NCI-H2227 treated with DMSO at 0.1 percent for 48 hours (cell line): ENCODE results near the gene GALR3.

ENCODE experiments used
- DNase-seq: peaks from one replicate; lab custom pipeline; 2025; lab: John Stamatoyannopoulos, UW

GALR3 gene

GRCh38 chr22:37824674-37825641 is 1.8 kb downstream of the GALR3 start:
- DNase-seq = no peak

DNA sequence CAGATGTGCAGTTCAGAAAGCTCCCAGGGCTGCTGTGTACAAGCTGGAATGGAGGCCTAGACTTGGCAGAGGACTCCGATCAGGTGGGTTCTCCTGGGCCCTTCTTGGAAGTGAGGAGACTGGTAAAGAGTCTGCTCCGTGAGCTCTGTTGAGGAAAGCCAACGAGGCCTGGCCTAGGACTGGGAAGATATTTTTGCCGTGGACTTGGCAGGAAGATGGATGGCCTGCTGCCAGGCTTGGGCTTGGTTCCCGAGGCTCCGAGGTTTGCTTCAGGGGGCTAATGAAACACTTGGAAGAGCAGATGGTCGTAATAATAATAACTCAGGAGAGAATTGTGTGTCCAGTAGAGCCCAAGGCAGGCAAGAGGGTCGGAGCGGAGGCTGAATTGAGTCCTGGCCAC is 3.9 kb downstream of the GALR3 start:
- no peak for DNase-seq

DNA sequence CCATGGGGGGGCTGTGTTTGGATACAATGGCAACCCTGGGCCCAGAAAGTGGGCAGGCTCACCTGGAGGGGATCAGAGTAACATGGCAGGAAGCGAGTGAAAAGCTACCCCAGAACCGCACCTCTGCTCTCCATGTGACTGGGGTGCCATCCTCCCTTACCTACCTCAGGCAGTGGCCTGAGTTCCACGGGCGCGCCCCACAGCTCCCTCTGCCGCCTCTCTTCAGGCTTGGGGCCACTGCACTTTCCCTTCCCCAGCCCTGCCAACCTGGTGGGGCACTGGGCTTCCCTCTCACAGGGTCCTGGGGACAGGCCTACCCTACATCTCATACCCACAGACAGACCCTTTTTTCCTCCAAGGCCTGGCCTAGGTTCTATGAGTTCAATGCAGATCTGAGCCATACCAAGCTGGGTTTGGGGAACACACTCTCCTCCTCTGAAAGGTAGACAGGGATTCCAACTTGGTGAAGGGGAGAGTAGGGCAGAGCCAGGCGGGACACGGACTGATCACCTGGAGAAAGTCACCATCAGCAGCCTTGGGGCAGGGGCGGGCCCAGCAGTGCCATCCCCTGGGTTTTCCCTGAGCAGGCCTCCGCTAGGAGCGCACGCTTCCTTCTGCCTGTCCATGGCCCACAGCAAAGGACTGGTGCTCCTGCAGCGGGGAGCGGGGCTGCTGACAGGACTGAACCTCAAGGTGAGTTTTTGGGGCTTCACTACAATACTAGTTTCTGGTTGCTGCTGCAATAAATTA is 7.1 kb downstream of the GALR3 start:
- DNase-seq = no peak

- no peak for DNase-seq
Observed at GRCh38 chr22:37831472-37831871, 8.3 kb downstream of the GALR3 start.

DNA sequence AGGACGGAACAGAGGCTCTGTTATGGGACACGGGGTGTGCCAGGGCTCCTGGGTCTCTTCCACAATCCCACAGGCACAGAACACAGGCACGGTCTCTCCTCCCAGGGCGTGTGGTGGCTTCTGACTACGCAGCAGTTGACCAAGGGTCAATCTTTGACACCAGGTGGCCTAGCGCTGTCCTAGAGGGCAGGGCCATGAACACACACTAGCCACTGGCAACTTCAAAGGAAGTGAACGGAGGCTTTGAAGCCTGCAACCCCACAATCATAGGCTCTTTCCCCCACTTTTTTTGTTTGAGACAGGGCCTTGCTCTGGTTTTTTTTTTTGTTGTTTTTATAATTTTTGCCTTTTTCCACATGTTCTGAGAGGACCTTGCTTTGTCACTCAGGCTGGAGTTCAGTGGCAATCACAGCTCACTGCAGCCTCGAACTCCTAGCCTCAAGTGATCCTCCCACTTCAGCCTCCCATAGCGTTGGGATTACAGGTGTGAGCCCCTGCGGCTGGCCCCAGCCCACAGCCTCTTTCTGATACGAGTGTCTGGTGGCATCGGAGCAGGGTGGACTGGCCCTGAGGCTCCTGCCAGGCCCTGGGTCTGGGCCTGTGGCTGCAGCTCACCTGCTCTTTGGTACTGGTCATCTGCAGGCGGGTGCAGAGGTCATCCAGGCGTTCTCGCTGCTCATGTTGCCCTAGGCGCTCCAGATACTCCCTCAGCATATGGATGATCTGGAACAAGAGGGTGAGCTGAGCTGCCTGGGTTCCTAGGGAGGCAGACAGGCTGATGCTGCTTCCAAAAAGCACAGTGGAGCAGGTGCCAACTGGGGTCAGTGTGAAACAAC is 9.1 kb downstream of the GALR3 start:
- DNase-seq = no peak

GRCh38 chr22:37842015-37842793 is 19.0 kb downstream of the GALR3 start:
- no peak for DNase-seq

GRCh38 chr22:37843741-37844089 is 20.5 kb downstream of the GALR3 start:
- DNase-seq = no peak

DNA sequence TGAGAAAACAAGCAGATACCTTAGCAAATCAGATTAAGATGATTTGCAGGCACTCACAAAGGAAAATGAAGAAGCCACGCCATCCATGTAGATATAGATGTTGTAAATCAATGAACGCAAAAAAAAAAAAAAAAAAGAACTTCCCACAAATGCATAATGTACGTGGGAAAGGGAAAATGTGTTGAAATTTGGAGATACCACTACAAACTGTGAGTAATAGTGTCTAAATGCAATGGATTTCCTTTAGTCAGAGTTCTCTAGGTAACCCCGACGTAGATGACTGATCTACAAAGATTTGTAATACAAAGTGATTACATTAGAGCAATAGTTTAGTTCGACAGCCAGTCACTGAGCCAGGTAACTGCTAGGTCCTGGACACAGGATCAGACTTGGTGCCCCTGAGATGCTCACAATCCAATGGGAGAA is 21.7 kb downstream of the GALR3 start:
- DNase-seq = no peak

GRCh38 chr22:37846433-37846832 is 23.3 kb downstream of the GALR3 start:
- no peak for DNase-seq

DNA sequence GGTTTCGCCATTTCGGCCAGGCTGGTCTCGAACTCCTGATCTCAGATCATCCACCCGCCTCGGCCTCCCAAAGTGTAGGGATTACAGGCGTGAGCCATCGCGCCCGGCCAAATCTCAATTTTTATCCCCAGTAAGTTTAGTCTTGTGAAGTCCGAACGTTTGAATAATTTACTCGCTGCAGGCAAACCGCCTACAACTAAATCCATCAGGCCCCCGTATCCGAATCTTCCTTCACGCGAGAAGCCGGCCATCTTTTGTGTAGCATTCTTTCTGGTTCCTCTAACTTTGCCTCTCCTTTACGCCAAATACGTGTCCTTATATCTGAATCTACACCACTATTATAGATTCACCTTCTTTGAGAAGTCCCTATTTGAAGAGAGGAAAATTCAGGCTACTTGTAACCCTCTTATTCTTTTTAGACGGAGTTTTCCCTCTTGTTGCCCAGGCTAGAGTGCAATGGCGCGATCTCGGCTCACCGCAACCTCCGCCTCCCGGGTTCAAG is 25.5 kb downstream of the GALR3 start:
- DNase-seq = no peak

- DNase-seq = peak; percentile 68
Observed at GRCh38 chr22:37849089-37849751, 26.0 kb downstream of the GALR3 start, which contains the start of gene EIF3L. Gene EIF3L, plus strand, starts transcription at chr22:37849419. Its CDS starts 31 bp downstream, at chr22:37849450.

DNA sequence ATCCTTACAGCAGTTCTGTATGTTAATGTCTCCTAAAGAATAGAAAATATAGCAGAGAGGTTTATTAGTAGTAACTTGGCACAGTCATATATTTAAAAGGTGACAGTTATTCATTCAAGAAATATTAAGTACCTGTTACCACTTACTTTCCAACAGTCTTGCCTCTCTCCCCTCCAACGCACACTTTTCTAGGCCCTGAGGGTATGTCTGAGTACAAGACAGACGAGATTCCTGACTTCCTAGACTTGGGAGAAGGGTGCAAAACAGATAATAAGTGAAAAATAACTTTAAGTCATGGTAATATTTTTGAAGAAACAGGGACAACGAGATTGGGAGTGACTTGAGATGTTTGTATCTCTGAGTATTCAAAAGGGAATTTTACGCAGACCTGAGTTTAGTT is 27.6 kb downstream of the GALR3 start:
- no peak for DNase-seq

- DNase-seq = no peak
Observed at GRCh38 chr22:37852418-37852817, 29.2 kb downstream of the GALR3 start.

DNA sequence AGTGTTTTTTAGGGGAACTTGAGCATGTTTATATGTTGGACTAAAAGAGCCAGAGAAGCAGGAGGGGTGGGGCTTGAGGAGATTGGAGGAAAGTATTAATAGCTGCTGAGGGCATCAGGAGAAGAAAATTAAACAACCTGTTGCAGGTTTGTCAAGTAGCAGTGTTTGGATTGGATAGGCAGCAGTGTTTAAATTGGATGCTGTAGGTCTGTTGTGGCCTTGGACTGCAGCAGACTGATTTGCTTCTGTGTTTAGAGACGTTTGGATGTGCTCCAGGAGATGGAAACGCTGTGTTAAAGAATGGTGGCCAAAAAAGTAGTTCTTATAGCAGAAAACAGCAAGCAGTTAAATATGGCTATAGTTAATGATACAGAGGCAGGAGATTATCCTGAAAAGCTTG is 31.8 kb downstream of the GALR3 start:
- no peak for DNase-seq

DNA sequence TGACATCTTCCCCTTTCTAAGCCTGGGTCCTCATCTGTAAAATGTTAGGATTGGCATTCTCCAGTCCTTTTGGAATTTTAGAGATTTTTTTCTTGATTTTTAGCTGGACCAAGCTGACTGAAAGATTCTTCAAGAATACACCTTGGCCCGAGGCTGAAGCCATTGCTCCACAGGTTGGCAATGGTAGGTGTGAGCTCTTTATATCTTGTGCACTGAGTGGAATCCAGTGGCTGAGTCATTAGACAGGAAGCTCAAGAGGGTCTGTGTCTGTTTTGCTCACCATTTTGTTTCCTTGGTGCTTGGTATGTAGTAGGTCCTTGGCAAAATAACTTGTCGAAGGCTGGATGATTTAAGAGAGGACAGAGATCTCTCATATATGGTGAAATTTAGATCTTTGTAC is 32.3 kb downstream of the GALR3 start:
- DNase-seq = no peak

DNA sequence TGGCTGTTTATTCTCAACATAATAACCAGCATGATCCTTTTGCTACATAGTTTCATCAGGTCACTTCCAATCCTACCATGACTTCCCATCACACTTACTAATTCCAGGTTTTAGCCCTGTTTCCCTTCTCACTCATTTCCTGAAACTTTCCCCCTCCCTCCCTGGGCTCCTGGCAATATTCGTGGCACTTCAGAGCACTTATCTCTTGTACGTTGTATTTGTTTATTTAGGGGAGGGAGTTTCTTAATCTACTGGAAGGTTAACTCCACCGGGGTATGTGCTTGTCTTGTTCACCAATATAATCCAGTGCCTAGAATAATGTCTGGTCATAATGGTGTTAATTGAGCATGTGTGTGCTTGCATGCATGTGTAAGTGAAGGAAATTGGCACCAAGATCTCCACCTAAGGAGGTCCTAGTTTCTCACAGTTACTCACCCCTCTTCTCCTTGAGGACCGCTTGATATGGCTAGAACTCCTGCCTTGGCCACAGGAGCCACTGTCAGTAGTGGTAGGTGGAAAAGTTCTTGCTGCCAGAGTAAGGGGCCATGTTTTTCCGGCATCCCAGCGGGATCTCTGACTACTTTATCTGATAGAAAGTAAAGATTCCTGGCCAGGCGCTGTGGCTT is 37.7 kb downstream of the GALR3 start:
- no peak for DNase-seq

- DNase-seq = peak; percentile 52
Observed at GRCh38 chr22:37862570-37863325, 39.6 kb downstream of the GALR3 start.

GRCh38 chr22:37865510-37865909 is 42.3 kb downstream of the GALR3 start:
- no peak for DNase-seq

DNA sequence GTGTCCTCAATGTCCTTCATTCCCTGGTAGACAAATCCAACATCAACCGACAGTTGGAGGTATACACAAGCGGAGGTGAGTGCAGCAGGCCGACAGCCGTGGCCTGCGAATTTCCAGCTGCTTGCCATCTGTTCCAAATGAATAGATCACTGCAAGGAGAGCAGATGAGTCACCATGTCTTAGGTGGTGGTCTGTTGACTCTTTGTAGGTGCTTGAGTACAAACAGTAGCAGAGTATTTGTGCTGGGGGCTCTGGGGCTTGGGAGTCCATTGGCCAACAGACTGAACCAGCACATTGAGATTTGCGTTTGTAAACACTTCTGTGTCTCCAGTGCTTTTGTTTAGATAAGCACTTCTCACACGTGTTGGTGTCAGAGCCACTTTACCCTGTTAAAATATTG is 47.1 kb downstream of the GALR3 start:
- DNase-seq = no peak
